ENCODE results near the gene RALGPS2.

- TF ChIP-seq CTCF (IDR thresholded peaks at IDR 0.05 in 8 of 11, conservative IDR thresholded peaks at IDR 0.05 in 3 of 11) (no peak), POLR2A (IDR thresholded peaks at IDR 0.05) (no peak), POLR2AphosphoS5 (IDR thresholded peaks at IDR 0.05) (no peak)
Measured at GRCh38 chr1:178694923-178695525, 30.0 kb upstream of the RALGPS2 start.

All from spleen (tissue), 7 donors.